CD14-positive monocyte (primary cell): ENCODE measurements around the gene CLDN22. TPM values are rescaled to one million over a fixed set of nuclear protein-coding genes. Genes with fewer than 3 reads are reported as not detected.
"Not testable (repeated sequence)": the region's sequence is repeated elsewhere in the genome, so short reads cannot be mapped to it uniquely, and the experiment has no call there.

Experiments
- DNase-seq, 3 donors: peaks; one replicate each; pipeline ENCODE4 v3.0.0-alpha.2; 2011 to 2022
- H2AFZ ChIP-seq: 2 replicates; pipeline ENCODE4 v1.6.0; 2012; ENCODE audit warnings: mild to moderate bottlenecking, low read depth, low read length, inconsistent platforms; ENCODE audit not compliant: insufficient read depth, poor library complexity, severe bottlenecking
- H3K27ac ChIP-seq, 2 donors: 1 replicate in 1 of 2; 2 replicates in 1 of 2; pipeline ENCODE4 v1.5.1; 2012 to 2013; ENCODE audit warnings: low read length in 2 of 2, control low read depth in 1 of 2, inconsistent platforms in 1 of 2, low read depth in 1 of 2, mild to moderate bottlenecking in 1 of 2
- H3K27me3 ChIP-seq, 2 donors: one replicate each; pipeline versions ENCODE4 v1.6.0 to v1.6.1; 2011 to 2013; ENCODE audit warnings: low read length in 2 of 2; ENCODE audit not compliant: control insufficient read depth in 2 of 2, insufficient read depth in 2 of 2
- H3K36me3 ChIP-seq, 2 donors: replicated peaks in 1 of 2; 1 replicate in 1 of 2; 2 replicates in 1 of 2; pipeline versions ENCODE4 v1.5.1 to v1.6.1; 2012 to 2013; ENCODE audit warnings: low read length in 2 of 2, control low read depth in 1 of 2, inconsistent platforms in 1 of 2, mild to moderate bottlenecking in 1 of 2; ENCODE audit not compliant: insufficient read depth in 2 of 2, control insufficient read depth in 1 of 2
- H3K4me1 ChIP-seq, 2 donors: 1 replicate in 1 of 2; 2 replicates in 1 of 2; pipeline versions ENCODE4 v1.5.1 to v1.6.1; 2012 to 2013; ENCODE audit warnings: low read length in 2 of 2, control low read depth in 1 of 2, inconsistent platforms in 1 of 2, mild to moderate bottlenecking in 1 of 2, moderate library complexity in 1 of 2; ENCODE audit not compliant: insufficient read depth in 2 of 2, control insufficient read depth in 1 of 2
- H3K4me2 ChIP-seq: replicated peaks from 2 replicates; pipeline ENCODE3; 2012; ENCODE audit warnings: low read length, moderate library complexity, mild to moderate bottlenecking; ENCODE audit not compliant: poor library complexity, severe bottlenecking; ENCODE audit errors: extremely low read depth
- H3K4me3 ChIP-seq, 3 experiments: fragments of 200-600 bp in 1 of 3; sonication (generic) in 1 of 3; replicated peaks in 1 of 3; 1 replicate in 2 of 3; 2 replicates in 1 of 3; pipeline ENCODE4 v1.5.1; 2011 to 2013; ENCODE audit warnings: low read length in 3 of 3, mild to moderate bottlenecking in 3 of 3, control low read depth in 2 of 3, low read depth in 2 of 3, inconsistent platforms in 1 of 3, moderate library complexity in 1 of 3
- H3K79me2 ChIP-seq: 2 replicates; pipeline ENCODE4 v1.6.0; 2012; ENCODE audit warnings: mild to moderate bottlenecking, control low read depth, inconsistent platforms, low read length, moderate library complexity; ENCODE audit not compliant: insufficient read depth
- H3K9ac ChIP-seq: 2 replicates; pipeline ENCODE4 v1.6.0; 2017; ENCODE audit warnings: low read length, mild to moderate bottlenecking; ENCODE audit not compliant: insufficient read depth, poor library complexity, severe bottlenecking
- H3K9me3 ChIP-seq, 2 donors: replicated peaks in 1 of 2; 1 replicate in 1 of 2; 2 replicates in 1 of 2; pipeline versions ENCODE4 v1.5.1 to v1.6.1; 2012 to 2013; ENCODE audit warnings: low read length in 2 of 2, control low read depth in 1 of 2; ENCODE audit not compliant: control insufficient read depth in 1 of 2, insufficient read depth in 1 of 2
- H4K20me1 ChIP-seq: 2 replicates; pipeline ENCODE4 v1.6.0; 2012; ENCODE audit warnings: mild to moderate bottlenecking, low read length, control low read depth, moderate library complexity; ENCODE audit not compliant: insufficient read depth
- H3K27ac Mint-ChIP-seq, 7 donors: one replicate each; pipeline ENCODE4 v1.8.0; 2020; ENCODE audit warnings: mild to moderate bottlenecking in 7 of 7, mixed read lengths in 7 of 7, moderate library complexity in 6 of 7, inconsistent platforms in 2 of 7
- H3K27me3 Mint-ChIP-seq, 3 donors: one replicate each; pipeline ENCODE4 v1.8.0; 2021 to 2022; ENCODE audit warnings: low read depth in 3 of 3, mild to moderate bottlenecking in 3 of 3, mixed read lengths in 3 of 3, moderate library complexity in 3 of 3, inconsistent platforms in 1 of 3
- H3K36me3 Mint-ChIP-seq, 2 donors: one replicate each; pipeline ENCODE4 v1.8.0; 2020; ENCODE audit warnings: mixed read lengths in 2 of 2, inconsistent platforms in 1 of 2, mild to moderate bottlenecking in 1 of 2
- H3K4me1 Mint-ChIP-seq: one replicate; pipeline ENCODE4 v1.8.0; 2020; ENCODE audit warnings: mild to moderate bottlenecking, mixed read lengths
- H3K4me3 Mint-ChIP-seq, 2 donors: one replicate each; pipeline ENCODE4 v1.8.0; 2020; ENCODE audit warnings: mild to moderate bottlenecking in 2 of 2, mixed read lengths in 2 of 2, moderate library complexity in 1 of 2
- H3K9me3 Mint-ChIP-seq, 7 donors: one replicate each; pipeline ENCODE4 v1.8.0; 2020 to 2022; ENCODE audit warnings: mixed read lengths in 7 of 7, mild to moderate bottlenecking in 6 of 7, moderate library complexity in 6 of 7, inconsistent platforms in 2 of 7
- WGBS: methylation state at CpG from one replicate; pipeline ENCODE4 v1.1.5; 2013; ENCODE audit warnings: missing lambda C conversion rate; ENCODE audit not compliant: insufficient coverage; 5-methylcytosine and 5-hydroxymethylcytosine counted together
- intact Hi-C, 2 donors: fragments of 100-400 bp; cut with micrococcal nuclease; formaldehyde crosslinking; loops; one replicate each; pipeline versions ENCODE4 v1.15.0 to v1.15.1; 2023
- polyA plus RNA-seq, 3 donors: library from polyadenylated mRNA; depleted of rRNA in 1 of 3; unstranded in 2 of 3; stranded (reverse) in 1 of 3; fragments of 300-500 nt in 2 of 3; fragments of >200 nt in 1 of 3; fragmentation: Illumina TruSeq in 2 of 3; gene quantifications; 1 replicate in 2 of 3; 2 replicates in 1 of 3; pipeline ENCODE4 v1.2.3, GENCODE V29; 2012 to 2021
- TF ChIP-seq, protein P1 (sequence below): fragments of 200-600 bp; IDR thresholded peaks from one replicate; pipeline ENCODE4 v1.8.0; 2022; ENCODE audit warnings: antibody characterized with exemption, mild to moderate bottlenecking

The CLDN22 gene
- polyA plus RNA-seq, 3 donors, result not detected

DNA sequence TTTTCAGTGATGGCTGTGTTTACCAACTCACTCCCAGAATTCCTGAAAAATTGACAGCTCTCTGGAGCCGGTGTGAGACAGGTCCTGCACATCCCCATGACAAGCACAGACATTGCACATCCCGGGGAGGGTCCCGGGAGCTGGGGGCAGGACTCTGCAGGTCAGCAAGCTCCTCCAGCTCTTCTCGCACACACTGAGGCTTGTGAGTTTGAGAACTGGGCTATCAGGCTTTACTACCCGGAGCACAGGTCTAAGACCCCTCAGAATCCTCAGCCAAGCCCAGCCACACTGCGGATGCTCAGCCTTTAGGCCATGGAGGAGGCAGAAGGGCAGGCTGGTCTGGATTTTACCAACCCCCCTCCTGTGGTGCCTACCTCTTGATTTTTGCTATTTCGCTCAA lies 7.8 kb upstream of the CLDN22 start:
- H3K9ac ChIP-seq, result no peak overlapping the region
- no peak for DNase-seq

DNA sequence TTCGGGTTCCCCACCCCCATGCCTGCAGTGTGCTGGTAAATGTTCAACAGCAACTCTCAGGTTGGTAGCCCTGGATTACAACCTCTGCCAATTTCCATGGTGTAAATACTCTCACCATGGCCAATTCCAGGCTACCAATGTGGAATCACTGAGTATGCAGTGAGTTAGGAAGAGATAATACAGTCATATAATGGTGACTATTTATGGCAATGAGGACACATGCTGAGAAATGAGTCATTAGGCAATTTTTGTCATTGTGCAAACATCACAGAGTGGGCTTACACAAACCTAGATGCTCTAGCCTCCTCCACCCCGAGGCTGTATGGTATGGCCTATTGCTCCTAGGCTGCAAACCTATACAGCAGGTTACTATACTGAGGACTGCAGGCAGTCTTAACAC lies 6.8 kb upstream of the CLDN22 start:
- Histone ChIP-seq H3K4me3 (no peak overlapping the region), H3K9ac (no peak overlapping the region), H3K36me3 (no peaks in the 10 kb centered on the region), H3K9me3 (no peaks in the 10 kb centered on the region), H4K20me1 (no peaks in the 10 kb centered on the region), H3K4me1 (no peaks in the 10 kb centered on the region), H3K4me2 (no peak overlapping the region), H2AFZ (no peak overlapping the region), H3K27me3 (no peaks in the 10 kb centered on the region), H3K79me2 (no peaks in the 10 kb centered on the region), H3K27ac (no peak overlapping the region)
- no peaks in the 10 kb centered on the region for H3K4me1 Mint-ChIP-seq
- H3K27me3 Mint-ChIP-seq, result peaks cover 2 to 4% (median 2%) of the 10 kb centered on the region in 3 donors
- TF ChIP-seq, protein P1, sequence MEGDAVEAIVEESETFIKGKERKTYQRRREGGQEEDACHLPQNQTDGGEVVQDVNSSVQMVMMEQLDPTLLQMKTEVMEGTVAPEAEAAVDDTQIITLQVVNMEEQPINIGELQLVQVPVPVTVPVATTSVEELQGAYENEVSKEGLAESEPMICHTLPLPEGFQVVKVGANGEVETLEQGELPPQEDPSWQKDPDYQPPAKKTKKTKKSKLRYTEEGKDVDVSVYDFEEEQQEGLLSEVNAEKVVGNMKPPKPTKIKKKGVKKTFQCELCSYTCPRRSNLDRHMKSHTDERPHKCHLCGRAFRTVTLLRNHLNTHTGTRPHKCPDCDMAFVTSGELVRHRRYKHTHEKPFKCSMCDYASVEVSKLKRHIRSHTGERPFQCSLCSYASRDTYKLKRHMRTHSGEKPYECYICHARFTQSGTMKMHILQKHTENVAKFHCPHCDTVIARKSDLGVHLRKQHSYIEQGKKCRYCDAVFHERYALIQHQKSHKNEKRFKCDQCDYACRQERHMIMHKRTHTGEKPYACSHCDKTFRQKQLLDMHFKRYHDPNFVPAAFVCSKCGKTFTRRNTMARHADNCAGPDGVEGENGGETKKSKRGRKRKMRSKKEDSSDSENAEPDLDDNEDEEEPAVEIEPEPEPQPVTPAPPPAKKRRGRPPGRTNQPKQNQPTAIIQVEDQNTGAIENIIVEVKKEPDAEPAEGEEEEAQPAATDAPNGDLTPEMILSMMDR, result no peak
- intact Hi-C loops, result no loop called here
- 43% methylated on average over 1 of the region's 2 CpGs for WGBS
- H3K9me3 Mint-ChIP-seq, result peaks cover 0 to 4% (median 0%) of the 10 kb centered on the region in 7 donors
- no peak for DNase-seq
- H3K27ac Mint-ChIP-seq, result no peak overlapping the region
- H3K4me3 Mint-ChIP-seq, result no peak overlapping the region
- H3K36me3 Mint-ChIP-seq, result no peaks in the 10 kb centered on the region

More for the DNA sequence above, 7.8 kb upstream of the CLDN22 start:
- Mint-ChIP-seq H3K4me3 (no peak overlapping the region), H3K36me3 (no peaks in the 10 kb centered on the region), H3K4me1 (no peaks in the 10 kb centered on the region), H3K27me3 (peaks cover 2 to 5% (median 2%) of the 10 kb centered on the region in 3 donors), H3K9me3 (peaks cover 0 to 4% (median 0%) of the 10 kb centered on the region in 7 donors), H3K27ac (no peak overlapping the region)
- H3K9me3 ChIP-seq, result no peaks in the 10 kb centered on the region
- no peaks in the 10 kb centered on the region for H3K36me3 ChIP-seq
- H3K79me2 ChIP-seq, result no peaks in the 10 kb centered on the region
- no peaks in the 10 kb centered on the region for H3K4me1 ChIP-seq
- H2AFZ ChIP-seq, result no peak overlapping the region
- 100% methylated on average over 6 of the region's 7 CpGs for WGBS
- no peaks in the 10 kb centered on the region for H4K20me1 ChIP-seq
- H3K4me3 ChIP-seq, result no peak overlapping the region
- intact Hi-C loops, result no loop called here
- no peak overlapping the region for H3K4me2 ChIP-seq
- H3K27ac ChIP-seq, result no peak overlapping the region
- no peaks in the 10 kb centered on the region for H3K27me3 ChIP-seq
- TF ChIP-seq, protein P1, result no peak

DNA sequence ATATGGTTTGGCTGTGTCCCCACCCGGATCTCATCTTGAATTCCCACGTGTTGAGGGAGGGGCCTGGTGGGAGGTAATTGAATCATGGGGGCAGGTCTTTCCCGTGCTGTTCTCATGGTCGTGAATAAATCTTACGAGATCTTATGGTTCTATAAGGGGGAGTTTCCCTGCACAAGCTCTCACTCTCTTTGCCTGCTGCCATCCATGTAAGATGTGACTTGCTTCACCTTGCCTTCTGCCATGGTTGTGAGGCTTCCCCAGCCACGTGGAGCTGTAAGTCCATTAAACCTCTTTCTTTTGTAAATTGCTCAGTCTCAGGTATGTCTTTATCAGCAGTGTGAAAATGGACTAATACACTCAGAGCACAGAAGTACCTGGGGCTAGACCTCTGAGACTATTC lies 6.3 kb upstream of the CLDN22 start:
- H3K4me3 Mint-ChIP-seq, H3K4me2 ChIP-seq, H3K36me3 ChIP-seq, H3K79me2 ChIP-seq, H3K4me3 ChIP-seq, H3K9me3 ChIP-seq, intact Hi-C loops, H4K20me1 ChIP-seq, DNase-seq, H3K4me1 ChIP-seq, H3K27me3 Mint-ChIP-seq, H3K27me3 ChIP-seq, H2AFZ ChIP-seq, H3K4me1 Mint-ChIP-seq, H3K36me3 Mint-ChIP-seq, H3K9me3 Mint-ChIP-seq, H3K27ac ChIP-seq, H3K27ac Mint-ChIP-seq, H3K9ac ChIP-seq: not testable (repeated sequence)
- 80% methylated on average over 3 of the region's 6 CpGs for WGBS
